Measurements from ENCODE around the gene PGGHG.
"Not testable (repeated sequence)": the region's sequence is repeated elsewhere in the genome, so short reads cannot be mapped to it uniquely, and the experiment has no call there.

PGGHG gene

DNA sequence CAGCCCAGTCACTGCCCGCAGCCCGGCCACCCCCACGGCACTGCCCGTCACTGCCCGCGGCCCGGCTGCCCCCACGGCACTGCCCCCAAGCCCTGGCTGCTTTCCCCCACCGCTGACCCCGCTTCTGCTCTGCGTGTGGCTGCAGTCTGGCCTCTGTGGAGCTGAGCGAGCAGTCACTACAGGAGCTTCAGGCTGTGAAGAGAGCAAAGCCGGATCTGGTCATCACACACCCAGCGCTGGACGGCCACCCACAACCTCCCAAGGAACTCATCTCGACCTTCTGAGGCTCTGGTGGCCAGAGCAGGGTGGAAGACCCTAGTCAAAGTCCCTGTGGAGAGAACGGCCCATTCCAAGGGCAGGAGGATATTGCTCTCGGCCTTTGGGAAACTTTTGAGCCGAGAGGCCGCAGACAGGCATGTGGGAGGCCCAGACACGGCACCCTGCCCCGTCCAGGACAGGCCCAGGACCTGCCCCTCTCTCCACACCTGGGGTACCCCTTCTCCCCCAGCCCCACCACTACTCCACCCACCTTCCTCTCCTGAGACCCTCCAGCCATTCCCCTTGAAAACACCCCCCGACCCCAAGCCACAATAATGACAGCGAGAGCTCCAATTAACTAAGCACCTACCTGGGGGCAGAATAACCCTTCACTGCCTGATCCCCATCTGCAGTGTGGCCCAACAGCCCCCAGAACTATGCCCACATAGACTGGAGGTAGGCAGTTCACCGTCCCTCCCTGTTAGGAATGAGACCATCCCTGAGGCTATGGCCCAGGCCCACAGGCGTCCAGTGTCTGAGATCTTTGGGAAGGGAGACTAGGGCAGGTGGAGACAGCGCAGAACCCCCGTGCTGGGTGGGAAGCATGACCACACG, 3.7 kb upstream of the PGGHG start:
- DNase-seq (ENCODE audit: low read depth in 2 of 2), result no peak

DNA sequence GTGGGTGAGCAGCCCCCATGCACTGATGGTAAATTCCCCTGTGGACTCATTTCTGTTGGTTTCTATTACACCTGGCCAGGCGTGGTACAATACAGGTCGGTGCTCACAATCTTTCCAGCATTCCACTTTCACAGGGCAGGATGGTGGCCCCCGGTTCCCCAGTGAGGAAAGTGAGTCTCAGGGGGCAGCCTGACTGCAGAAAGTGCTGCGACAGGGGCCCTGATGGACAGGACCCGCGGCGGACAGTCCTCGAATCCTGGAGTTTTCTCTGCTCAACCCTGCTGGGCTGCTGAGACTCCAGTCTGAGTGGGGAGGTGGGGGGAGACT, 3.1 kb upstream of the PGGHG start:
- no peak for DNase-seq (ENCODE audit: low read depth in 2 of 2)

DNA sequence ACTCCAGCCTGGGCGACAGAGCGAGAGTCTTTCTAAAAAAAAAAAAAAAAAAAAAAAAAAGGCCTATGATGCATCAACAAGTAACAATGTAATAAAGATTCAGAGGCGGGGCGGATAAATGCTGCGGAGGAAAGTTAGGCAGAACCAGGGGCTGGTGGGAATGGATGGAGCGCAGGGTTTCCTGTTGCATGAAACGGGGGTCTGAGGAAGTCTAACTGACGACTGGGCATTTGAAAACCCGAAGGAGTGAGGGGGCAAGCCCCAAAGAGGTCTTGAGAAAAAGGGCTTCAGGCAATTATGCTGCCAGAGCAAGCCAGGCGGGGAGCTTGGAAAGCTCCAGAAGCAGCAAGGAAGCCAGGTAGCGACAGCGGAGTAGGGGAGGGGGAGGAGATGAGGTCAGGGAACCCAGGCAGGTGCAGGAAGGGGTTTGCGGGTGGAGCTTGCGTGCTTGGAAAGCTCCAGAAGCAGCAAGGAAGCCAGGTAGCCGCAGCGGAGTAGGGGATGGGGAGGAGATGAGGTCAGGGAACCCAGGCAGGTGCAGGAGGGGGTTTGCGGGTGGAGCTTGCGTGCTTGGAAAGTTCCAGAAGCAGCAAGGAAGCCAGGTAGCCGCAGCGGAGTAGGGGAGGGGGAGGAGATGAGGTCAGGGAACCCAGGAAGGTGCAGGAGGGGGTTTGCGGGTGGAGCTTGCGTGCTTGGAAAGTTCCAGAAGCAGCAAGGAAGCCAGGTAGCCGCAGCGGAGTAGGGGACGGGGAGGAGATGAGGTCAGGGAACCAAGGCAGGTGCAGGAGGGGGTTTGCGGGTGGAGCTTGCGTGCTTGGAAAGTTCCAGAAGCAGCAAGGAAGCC, 1.7 kb upstream of the PGGHG start:
- DNase-seq (ENCODE audit: low read depth in 2 of 2), result not testable (repeated sequence)

DNA sequence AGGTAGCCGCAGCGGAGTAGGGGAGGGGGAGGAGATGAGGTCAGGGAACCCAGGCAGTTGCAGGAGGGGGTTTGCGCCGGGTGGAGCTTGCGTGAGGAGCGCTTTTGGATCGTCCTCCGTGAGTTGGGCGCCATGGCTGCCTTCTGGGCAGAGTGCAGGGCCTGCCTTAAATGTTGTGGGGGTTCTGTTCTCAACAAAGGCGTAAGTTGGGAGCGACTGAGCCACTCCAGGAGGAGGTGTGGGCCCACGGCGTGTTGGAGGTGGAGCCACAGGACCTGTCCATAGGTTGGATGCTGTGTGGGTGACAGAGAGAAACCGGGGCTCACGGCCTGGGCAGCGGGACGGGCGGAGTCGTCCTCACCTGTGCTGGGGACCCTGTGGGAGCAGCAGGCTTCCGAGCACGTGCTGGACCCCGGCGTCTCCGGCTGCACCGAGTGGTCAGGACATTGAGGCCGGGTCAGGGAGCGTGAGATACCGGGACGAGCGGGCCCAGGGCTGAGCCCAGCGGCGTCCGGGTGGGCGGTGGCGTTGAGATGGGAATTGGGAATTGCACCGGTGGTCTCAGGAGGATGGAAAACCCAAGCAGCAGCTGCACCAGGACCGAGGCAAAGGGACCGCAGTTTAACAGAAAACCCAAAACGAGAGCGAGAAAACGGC, 977 bp upstream of the PGGHG start:
- DNase-seq (ENCODE audit: low read depth in 2 of 2), result no peak

DNA sequence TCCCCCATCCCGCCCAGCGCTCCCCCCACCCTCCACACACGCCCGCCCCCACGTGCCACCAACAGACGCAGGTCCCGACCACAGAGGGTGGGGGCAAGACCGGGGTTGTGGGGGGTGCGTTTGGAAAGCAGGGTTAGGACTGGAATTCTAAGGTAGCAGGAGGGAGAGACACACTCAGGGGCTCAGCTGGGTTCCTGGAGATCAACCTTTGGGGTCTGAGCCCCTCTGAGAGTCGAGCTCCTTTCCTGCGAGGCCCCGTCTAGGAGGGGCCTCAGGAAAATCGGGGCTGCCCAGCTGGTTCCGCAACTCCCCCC, 429 bp downstream of the PGGHG start:
- DNase-seq (ENCODE audit: low read depth in 2 of 2), result no peak

DNA sequence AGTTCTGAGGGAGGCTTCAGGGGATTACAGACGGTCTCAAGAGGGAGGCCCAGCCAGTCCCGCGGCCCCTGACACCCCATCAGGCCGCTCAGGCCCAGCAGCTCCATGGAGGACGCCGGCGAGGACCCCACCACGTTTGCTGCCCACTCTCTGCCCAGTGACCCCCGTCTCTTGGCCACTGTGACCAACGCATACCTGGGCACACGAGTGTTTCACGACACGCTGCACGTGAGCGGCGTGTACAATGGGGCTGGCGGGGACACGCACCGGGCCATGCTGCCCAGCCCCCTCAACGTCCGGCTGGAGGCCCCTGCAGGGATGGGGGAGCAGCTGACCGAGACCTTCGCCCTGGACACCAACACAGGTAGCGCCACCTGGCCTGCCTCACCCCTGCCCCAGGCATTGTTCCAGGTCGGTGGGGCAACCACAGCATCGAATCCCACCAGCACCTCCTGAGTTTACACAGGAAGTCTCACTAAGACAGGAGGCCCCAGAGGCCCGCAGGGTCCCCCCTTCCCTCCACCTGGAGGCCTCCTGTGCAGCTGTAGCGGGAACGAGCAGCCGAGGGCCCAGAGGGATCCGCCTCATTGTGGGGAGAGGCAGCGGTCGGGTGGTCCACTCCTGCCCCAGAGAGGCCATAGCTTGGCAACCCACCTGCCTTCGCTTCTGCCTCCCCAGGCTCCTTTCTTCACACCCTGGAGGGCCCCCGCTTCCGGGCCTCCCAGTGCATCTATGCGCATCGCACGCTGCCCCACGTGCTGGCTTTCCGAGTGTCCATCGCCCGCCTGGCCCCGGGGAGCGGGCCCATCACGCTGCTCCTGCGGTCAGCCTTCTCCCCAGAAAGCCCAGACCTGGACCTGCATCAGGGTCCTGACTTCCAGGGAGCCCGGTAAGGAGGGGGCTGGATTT, 1.0 kb downstream of the PGGHG start:
- no peak for DNase-seq (ENCODE audit: low read depth in 2 of 2)

DNA sequence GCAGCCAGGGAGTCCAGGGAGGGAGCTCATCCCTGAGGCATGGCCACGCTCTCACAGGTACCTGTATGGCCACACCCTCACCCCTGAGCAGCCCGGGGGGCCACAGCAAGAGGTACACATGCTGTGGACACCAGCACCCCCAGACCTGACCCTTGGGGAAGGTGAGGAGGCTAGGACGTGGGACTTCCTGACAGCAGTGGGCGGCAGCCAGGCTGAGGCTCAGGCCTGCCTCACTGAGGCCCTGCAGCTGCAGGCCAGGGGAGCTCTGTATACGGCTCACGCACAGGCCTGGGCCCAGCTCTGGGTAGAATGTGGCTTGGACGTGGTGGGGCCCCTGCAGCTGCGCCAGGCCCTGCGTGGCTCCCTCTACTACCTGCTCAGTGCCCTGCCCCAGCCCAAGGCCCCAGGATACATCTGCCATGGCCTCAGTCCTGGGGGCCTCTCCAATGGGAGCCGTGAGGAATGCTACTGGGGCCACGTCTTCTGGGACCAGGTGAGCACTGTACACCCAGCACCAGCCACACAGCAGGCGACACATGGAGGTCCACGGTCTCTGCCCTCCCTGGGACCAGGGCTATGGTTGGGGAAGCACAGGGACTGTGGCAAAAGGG, 1.8 kb downstream of the PGGHG start:
- DNase-seq (ENCODE audit: low read depth in 2 of 2), result no peak

DNA sequence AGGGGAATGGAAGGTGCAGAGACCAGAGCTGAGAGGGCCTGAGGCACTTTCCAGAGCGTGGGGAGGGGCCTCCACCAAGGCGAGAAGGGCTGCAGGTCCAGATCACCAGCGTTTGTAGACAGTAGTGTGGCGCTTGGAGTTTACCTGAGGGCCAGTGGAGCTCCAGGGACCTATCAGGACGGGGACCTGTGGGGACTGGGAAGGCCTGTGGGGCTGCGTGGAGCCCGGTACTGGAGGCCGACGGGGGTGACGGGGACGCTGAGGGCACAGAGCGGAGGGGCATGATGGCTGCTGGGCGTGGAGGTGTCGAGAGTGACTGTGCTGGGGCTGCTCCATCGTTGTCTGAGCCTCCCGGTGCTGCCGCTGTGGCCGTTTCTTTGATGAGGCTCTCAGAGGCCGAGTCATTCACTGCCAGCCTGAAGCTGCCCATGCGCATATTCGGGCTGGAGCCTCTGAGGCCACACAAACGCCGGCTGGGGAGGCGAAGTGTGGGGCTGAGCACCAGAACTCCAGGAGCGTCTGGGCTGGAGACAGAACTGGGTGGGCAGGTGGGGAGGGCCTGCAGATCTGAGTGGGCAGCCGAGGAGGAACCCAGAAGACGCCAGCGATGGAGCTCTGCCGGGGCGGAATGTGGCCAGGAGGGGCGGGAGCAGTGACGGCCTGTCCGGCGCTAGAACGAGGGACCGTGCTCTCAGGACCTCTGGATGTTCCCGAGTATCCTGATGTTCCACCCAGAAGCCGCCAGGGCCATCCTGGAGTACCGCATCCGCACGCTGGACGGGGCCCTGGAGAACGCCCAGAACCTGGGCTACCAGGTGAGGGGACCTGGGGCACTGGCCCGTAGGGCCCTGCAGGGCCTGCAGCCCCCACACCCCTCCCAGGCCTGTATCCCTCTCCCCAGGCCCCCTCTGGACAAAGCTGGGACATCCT, 2.6 kb downstream of the PGGHG start:
- no peak for DNase-seq (ENCODE audit: low read depth in 2 of 2)

DNA sequence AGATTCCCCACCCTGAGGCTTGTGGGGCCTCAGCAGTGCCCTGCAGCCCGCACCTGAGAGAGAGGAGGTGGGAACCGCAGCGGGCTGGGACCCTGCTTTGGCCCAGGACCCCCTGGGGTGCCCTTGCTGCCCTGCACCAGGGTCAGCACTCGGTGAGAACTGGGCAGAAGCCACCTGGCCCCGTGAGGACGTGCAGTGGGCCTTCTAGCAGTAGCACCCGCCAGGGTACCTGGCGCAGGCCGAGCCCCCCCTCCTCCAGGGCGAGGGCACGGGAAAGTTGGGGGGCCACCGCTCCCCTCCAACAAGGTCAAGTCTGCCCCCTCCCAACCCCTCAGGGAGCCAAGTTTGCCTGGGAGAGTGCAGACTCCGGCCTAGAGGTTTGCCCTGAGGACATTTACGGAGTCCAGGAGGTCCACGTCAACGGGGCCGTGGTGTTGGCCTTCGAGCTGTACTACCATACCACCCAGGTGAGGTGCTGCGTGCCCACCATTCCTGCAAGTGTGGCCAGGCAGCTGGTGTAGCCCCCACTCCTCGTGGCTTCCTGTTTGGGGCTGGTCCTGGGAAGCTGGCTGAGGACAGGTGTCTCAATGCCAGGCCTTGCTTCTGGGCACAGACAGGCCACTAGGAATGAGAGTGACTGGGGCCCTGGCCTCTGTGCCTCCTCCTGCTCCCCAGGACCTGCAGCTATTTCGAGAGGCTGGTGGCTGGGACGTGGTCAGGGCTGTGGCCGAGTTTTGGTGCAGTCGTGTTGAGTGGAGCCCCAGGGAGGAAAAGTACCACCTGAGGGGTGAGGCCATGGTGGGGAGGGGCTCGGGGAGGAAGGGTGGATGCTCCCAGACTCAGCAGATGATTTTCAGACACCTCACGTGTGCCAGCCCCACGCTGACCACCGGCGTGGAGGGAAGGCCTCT, 3.5 kb downstream of the PGGHG start:
- DNase-seq (ENCODE audit: low read depth in 2 of 2), result no peak

DNA sequence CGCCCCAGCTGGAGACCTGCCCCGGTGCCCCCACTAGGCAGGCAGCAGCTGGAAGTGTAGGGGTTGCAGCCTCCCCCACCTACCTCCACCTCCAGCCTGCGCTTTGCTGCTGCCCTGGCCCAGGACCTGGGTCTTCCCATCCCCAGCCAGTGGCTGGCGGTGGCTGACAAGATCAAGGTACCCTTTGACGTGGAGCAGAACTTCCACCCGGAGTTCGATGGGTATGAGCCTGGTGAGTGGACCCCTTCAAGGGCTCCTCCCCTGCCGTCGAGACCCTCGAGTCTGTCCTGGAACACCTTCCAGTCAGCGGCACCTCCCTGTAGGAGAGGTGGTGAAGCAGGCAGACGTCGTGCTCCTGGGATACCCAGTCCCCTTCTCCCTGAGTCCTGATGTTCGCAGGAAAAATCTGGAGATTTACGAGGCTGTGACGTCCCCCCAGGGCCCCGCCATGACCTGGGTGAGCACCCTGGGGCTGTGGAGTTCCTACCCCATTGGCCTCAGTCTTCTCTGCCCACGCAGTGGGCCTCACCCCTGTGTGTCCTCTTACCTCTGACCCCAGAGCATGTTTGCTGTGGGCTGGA, 4.4 kb downstream of the PGGHG start:
- no peak for DNase-seq (ENCODE audit: low read depth in 2 of 2)

DNA sequence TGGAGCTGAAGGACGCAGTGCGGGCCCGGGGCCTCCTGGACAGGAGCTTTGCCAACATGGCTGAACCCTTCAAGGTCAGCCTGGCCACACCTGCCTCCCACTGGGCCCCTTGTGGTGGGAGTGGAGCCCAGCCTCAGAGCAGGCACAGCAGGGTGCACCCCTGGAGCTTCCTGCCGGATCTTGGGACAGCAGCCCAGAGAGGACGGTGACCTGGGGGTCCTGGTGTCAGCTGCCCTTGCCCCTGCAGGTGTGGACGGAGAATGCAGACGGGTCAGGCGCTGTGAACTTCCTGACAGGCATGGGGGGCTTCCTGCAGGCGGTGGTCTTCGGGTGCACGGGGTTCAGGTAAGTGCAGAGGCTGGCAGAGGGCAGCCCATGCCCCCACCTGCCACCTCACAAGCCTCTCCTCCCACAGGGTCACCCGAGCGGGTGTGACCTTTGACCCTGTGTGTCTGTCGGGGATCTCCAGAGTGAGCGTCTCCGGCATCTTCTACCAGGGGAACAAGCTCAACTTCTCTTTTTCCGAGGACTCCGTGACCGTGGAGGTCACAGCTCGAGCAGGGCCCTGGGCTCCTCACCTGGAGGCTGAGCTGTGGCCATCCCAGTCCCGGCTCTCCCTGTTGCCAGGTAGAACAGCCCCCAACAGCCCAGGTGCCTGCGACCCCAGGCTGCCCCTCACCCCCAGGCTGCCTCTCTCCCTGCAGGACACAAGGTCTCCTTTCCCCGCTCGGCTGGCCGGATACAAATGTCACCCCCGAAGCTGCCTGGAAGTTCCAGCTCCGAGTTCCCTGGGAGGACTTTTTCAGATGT, 5.1 kb downstream of the PGGHG start:
- no peak for DNase-seq (ENCODE audit: low read depth in 2 of 2)

DNA sequence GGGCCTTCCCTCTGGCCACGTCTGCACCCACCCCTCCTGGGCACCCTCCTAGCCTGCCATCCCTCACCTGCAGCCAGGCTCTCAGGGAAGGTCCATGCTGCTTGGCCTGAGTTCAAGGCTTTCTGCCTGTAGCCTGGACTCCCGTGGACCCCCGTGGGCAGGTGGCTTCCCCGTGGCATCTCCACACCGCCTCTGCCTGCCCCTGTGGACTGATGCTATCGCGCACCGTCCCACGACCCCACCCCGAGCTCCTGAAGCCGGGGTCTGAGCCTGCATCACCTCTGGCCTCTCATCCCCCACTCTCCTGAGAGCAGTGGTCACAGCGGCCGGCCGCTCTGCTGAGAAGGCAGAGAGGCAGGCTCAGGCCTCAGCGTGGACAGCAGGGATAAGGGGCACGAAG, 5.9 kb downstream of the PGGHG start:
- no peak for DNase-seq (ENCODE audit: low read depth in 2 of 2)

DNA sequence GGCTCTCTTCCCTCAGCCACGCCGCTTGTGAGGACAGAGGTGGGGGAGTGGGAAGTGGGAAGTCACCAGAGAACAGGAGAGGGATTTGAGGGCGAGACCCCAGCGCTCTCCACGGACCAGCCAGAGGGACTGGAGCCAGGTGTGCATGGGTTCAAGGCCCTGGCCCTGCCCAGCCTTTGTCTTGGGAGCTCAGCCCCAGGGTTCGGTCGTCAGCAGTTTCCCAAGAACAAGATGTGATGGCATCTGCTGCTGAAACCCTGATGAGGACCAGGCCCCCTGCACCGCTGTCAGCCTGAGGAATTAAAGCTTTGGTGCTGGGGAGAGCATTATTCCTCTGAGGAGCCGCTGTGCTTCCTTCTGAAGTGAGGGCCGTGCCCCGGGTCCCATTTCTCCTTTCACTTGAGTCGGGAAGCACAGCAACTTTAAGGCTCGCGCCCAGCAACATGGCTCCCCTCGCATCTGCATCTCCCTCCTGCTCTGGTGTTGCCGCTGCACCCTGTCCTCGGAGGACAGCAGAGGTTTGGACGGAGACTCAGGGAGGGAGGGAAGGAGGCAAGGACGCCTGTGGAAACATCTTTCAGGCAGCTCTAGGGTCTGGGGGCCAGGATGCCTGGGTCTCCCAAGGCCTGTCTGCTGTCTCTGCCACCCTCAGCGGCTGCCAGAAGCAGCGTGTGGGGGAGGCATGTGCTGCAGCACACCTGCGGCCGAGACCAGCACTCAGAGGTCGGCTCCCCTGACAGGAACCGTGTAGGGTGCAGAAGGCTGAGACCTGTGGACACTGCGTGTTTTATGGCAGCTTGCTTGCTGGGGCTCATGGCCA, 6.6 kb downstream of the PGGHG start:
- DNase-seq (ENCODE audit: low read depth in 2 of 2), result no peak

DNA sequence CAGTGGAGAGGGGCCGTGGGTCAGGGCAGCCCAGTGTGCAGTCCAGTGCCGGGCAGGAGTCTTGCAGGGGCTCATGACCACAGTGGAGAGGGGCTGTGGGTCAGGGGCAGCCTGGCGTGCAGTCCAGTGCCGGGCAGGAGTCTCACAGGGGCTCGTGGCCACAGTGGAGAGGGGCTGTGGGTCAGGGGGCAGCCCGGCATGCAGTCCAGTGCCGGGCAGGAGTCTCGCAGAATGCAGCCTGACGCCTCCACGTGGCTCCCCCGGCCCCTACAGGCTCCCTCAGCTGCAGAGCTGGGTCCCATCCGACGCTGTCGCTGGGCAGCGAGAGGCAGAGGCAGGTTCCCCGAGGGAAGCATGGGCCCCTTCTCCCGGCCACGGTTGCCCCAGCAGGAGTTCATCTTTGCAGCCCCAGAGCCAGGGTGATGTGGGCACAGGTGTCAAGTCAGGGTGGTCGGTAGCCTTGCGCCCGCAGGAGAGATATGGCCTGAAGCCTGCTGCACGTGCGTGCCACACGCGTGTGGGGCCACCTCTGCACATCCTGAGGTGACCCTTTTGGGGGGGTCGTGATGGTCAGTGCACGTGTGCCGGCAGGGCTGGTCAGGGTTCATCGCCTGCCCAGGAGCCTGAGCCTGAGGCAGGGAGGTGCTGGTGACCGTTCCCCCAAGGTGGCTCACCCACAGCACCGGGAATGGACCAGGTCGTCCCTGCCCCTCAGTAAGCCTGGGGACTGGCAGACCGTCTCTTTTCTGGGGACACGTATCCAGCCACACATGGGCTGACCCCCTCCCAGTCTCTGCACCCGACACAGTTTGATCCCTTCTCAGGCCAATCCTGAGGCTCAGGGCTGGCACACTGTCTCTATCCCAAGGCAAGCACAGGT, 7.5 kb downstream of the PGGHG start:
- DNase-seq (ENCODE audit: low read depth in 2 of 2), result no peak

DNA sequence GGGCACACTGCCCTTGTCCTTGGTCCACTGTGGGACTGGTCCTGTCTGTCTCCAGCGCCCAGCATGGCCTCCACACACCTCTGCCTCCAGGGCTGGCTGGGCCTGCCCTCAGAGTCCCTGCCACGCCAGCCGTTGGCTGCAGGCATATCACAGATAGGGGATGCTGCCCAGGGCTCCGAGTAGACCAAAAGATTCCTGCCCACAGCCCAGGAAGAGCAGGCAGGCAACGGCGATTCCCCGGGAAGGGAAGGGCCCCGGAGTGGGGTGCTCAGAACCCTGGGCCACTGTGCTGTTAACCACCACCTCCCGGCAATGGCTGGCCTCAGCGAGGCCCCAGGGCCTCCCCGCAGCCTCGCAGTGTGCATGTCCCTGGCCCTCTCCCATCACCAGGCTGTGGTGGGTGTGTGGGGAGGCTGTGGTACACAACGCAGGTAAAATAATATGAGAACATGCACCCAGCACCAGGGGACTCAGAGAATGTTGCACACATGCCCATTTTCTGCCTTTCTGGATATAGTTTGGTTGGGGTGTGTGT, 8.2 kb downstream of the PGGHG start:
- DNase-seq (ENCODE audit: low read depth in 2 of 2), result no peak
